ENCODE results near the gene ZBTB7C. TPM values are rescaled to one million over a fixed set of nuclear protein-coding genes. Genes with fewer than 3 reads are reported as not detected.

ZBTB7C gene
- total RNA-seq, 1 experiment from 2014 or later: not detected

- no peak for DNase-seq
- peaks cover 4% of the 10 kb centered on the region for H3K36me3 Mint-ChIP-seq (ENCODE audit: insufficient read depth, unreplicated experiment)
- no peaks in the 10 kb centered on the region for H3K4me1 Mint-ChIP-seq (ENCODE audit: low read depth, unreplicated experiment)
- no TSS peak for BruUV-seq (replicated peaks)
- H3K27ac Mint-ChIP-seq (ENCODE audit: unreplicated experiment): no peak overlapping the region
- peaks cover 100% of the 10 kb centered on the region for H3K27me3 Mint-ChIP-seq (ENCODE audit: unreplicated experiment)
- CTCF ChIA-PET: no interaction called here
- H3K4me3 Mint-ChIP-seq (ENCODE audit: low read depth, unreplicated experiment): no peak overlapping the region
- intact Hi-C loops (cut with micrococcal nuclease; ENCODE audit: unreplicated experiment): no loop called here
- H3K9me3 Mint-ChIP-seq (ENCODE audit: low read depth, unreplicated experiment): no peaks in the 10 kb centered on the region
- TF ChIP-seq CTCF (IDR thresholded peaks at IDR 0.05; ENCODE audit: unreplicated experiment): no peak
Measured at GRCh38 chr18:48182779-48183178, 226.4 kb downstream of the ZBTB7C start.

GRCh38 chr18:48181857-48182256 lies 227.3 kb downstream of the ZBTB7C start:
- no peak overlapping the region for H3K4me3 Mint-ChIP-seq (ENCODE audit: low read depth, unreplicated experiment)
- intact Hi-C loops (cut with micrococcal nuclease; ENCODE audit: unreplicated experiment): no loop called here
- TF ChIP-seq CTCF (IDR thresholded peaks at IDR 0.05; ENCODE audit: unreplicated experiment): no peak
- H3K27me3 Mint-ChIP-seq (ENCODE audit: unreplicated experiment): peaks cover 100% of the 10 kb centered on the region
- DNase-seq: no peak
- no peak overlapping the region for H3K27ac Mint-ChIP-seq (ENCODE audit: unreplicated experiment)
- CTCF ChIA-PET: no interaction called here
- H3K4me1 Mint-ChIP-seq (ENCODE audit: low read depth, unreplicated experiment): no peaks in the 10 kb centered on the region
- no peaks in the 10 kb centered on the region for H3K9me3 Mint-ChIP-seq (ENCODE audit: low read depth, unreplicated experiment)
- peaks cover 4% of the 10 kb centered on the region for H3K36me3 Mint-ChIP-seq (ENCODE audit: insufficient read depth, unreplicated experiment)
- no TSS peak for BruUV-seq (replicated peaks)

- H3K36me3 Mint-ChIP-seq (ENCODE audit: insufficient read depth, unreplicated experiment): peaks cover 4% of the 10 kb centered on the region
- DNase-seq: no peak
- peaks cover 100% of the 10 kb centered on the region for H3K27me3 Mint-ChIP-seq (ENCODE audit: unreplicated experiment)
- BruUV-seq (replicated peaks): no TSS peak
- no peaks in the 10 kb centered on the region for H3K9me3 Mint-ChIP-seq (ENCODE audit: low read depth, unreplicated experiment)
- H3K27ac Mint-ChIP-seq (ENCODE audit: unreplicated experiment): no peak overlapping the region
- no peak overlapping the region for H3K4me3 Mint-ChIP-seq (ENCODE audit: low read depth, unreplicated experiment)
- H3K4me1 Mint-ChIP-seq (ENCODE audit: low read depth, unreplicated experiment): no peaks in the 10 kb centered on the region
- TF ChIP-seq CTCF (IDR thresholded peaks at IDR 0.05; ENCODE audit: unreplicated experiment): no peak
- CTCF ChIA-PET: no interaction called here
- intact Hi-C loops (cut with micrococcal nuclease; ENCODE audit: unreplicated experiment): no loop called here
Measured at GRCh38 chr18:48181087-48181823, 227.9 kb downstream of the ZBTB7C start.

- H3K27me3 Mint-ChIP-seq (ENCODE audit: unreplicated experiment): peaks cover 100% of the 10 kb centered on the region
- H3K4me3 Mint-ChIP-seq (ENCODE audit: low read depth, unreplicated experiment): no peak overlapping the region
- H3K36me3 Mint-ChIP-seq (ENCODE audit: insufficient read depth, unreplicated experiment): peaks cover 4% of the 10 kb centered on the region
- CTCF ChIA-PET: interaction anchor here (0.6 kb wide), 1 partner anchor 17 kb away, joined by 3 read pairs; no protein-coding TSS in a partner anchor
- no peak for DNase-seq
- BruUV-seq (replicated peaks): no TSS peak
- TF ChIP-seq CTCF (IDR thresholded peaks at IDR 0.05; ENCODE audit: unreplicated experiment): no peak
- intact Hi-C loops (cut with micrococcal nuclease; ENCODE audit: unreplicated experiment): no loop called here
- no peaks in the 10 kb centered on the region for H3K4me1 Mint-ChIP-seq (ENCODE audit: low read depth, unreplicated experiment)
- no peaks in the 10 kb centered on the region for H3K9me3 Mint-ChIP-seq (ENCODE audit: low read depth, unreplicated experiment)
- no peak overlapping the region for H3K27ac Mint-ChIP-seq (ENCODE audit: unreplicated experiment)
Measured at GRCh38 chr18:48179666-48180065, 229.5 kb downstream of the ZBTB7C start.

Measured in Calu3 (cell line).